HEK293T (cell line): ENCODE results near the gene CD82.

Experiments
- ARNT ChIP-seq: fragments of 450-650 bp; IDR thresholded peaks from 2 replicates; pipeline ENCODE4 v1.6.1; 2017; ENCODE audit warnings: mild to moderate bottlenecking
- BHLHE40 ChIP-seq: fragments of 450-650 bp; IDR thresholded peaks from 2 replicates; pipeline ENCODE4 v1.6.1; 2016; ENCODE audit warnings: mild to moderate bottlenecking, moderate library complexity, borderline replicate concordance
- CTBP1 ChIP-seq: fragments of 450-650 bp; IDR thresholded peaks from 2 replicates; pipeline ENCODE4 v1.6.1; 2016; ENCODE audit warnings: borderline replicate concordance
- ELF4 ChIP-seq: fragments of 450-650 bp; IDR thresholded peaks from 2 replicates; pipeline ENCODE4 v1.6.1; 2017; ENCODE audit warnings: antibody characterized with exemption
- FOXA1 ChIP-seq: fragments of 450-650 bp; IDR thresholded peaks from 2 replicates; pipeline ENCODE4 v1.6.1; 2016; ENCODE audit warnings: mild to moderate bottlenecking
- FOXM1 ChIP-seq: fragments of 450-650 bp; IDR thresholded peaks from 2 replicates; pipeline ENCODE4 v1.6.1; 2017; ENCODE audit warnings: mild to moderate bottlenecking, borderline replicate concordance
- HDGF ChIP-seq: fragments of 450-650 bp; IDR thresholded peaks from 2 replicates; pipeline ENCODE4 v1.6.1; 2017; ENCODE audit warnings: antibody characterized with exemption, borderline replicate concordance
- L3MBTL2 ChIP-seq: fragments of 450-650 bp; conservative IDR thresholded peaks from 2 replicates; pipeline ENCODE4 v1.6.1; 2016; ENCODE audit warnings: mild to moderate bottlenecking
- NFRKB ChIP-seq: fragments of 450-650 bp; IDR thresholded peaks from 2 replicates; pipeline ENCODE4 v1.6.1; 2016; ENCODE audit warnings: mild to moderate bottlenecking, moderate library complexity
- PKNOX1 ChIP-seq: fragments of 450-650 bp; IDR thresholded peaks from 2 replicates; pipeline ENCODE4 v1.6.1; 2016
- SUZ12 ChIP-seq: fragments of 450-650 bp; IDR thresholded peaks from 2 replicates; pipeline ENCODE4 v1.6.1; 2016; ENCODE audit warnings: mild to moderate bottlenecking
- TARDBP ChIP-seq: fragments of 450-650 bp; IDR thresholded peaks from 2 replicates; pipeline ENCODE4 v1.6.1; 2016
- ZNF384 ChIP-seq: fragments of 450-650 bp; IDR thresholded peaks from 2 replicates; pipeline ENCODE4 v1.6.1; 2016

DNA sequence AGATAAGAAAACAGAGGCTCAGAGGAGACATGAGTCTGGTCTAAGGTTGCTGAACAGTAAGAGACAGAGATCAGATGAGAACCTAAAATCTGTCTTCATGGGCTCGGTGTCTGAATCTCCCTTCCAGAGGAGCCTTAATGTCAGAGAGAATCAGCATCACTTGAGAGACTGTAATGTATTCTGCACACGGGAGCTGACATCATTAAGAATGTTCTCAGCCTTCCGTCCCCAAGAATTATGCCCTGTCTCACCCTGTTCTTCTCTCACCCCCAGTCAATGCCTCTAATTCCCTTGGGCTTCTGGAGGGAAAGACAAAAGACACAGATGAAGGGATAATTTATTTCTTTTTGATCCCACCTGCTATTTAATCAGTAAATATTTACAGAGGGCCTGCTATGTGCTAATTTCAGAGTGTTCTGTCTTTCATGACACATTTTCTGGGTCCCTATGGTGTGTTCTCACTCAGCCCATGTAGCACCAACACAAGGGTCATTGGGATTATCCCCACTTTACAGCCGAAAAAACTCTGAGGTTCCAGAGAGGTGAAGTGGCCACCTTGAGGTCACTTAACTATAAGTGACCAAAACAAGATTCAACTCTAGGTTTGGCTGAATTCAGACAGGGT, 61.8 kb downstream of the CD82 start:
- no peak for TF ChIP-seq FOXM1
- TF ChIP-seq ARNT: no peak
- TF ChIP-seq ZNF384: no peak
- no peak for TF ChIP-seq FOXA1
- TF ChIP-seq NFRKB: no peak
- no peak for TF ChIP-seq TARDBP
- TF ChIP-seq HDGF: no peak
- TF ChIP-seq L3MBTL2: no peak
- TF ChIP-seq CTBP1: no peak
- no peak for TF ChIP-seq PKNOX1
- TF ChIP-seq BHLHE40: no peak
- TF ChIP-seq SUZ12: no peak
- no peak for TF ChIP-seq ELF4
